ENCODE results near the gene DENND1A.
"Not testable (repeated sequence)": the region's sequence is repeated elsewhere in the genome, so short reads cannot be mapped to it uniquely, and the experiment has no call there.

The DENND1A gene

DNA sequence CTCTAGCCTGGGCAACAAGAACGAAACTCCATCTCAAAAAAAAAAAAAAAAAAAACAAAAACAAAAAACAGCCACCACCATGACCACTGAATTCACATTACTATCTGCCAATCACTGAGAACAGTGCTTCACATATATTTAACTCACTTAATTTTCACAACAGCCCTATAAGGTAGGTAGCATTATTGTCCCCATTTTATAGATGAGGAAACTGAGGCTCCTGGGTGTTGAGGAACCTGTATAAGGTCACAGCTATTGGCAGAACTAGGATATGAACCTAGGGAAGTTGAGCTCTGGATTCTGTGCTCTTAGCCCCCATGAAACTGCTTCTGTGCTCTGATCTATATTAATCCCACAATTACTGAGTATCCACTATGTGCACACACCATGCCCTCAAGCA is 290.2 kb downstream of the DENND1A start:
- ChIA-PET CTCF (no interaction called here), POLR2A (interaction anchor here (0.6 kb wide), 1 partner anchor 215 kb away, joined by 3 read pairs; no protein-coding TSS in a partner anchor)
- TF ChIP-seq CTCF (IDR thresholded peaks at IDR 0.05; ENCODE audit: control extremely low read depth, extremely low read depth, low read depth, missing control alignments), result no peak
- no peak for DNase-seq (ENCODE audit: extremely low spot score)

- ChIA-PET CTCF (interaction anchor here (0.6 to 1.5 kb wide), 5 partner anchors 19 to 403 kb away, joined by 3 to 5 read pairs (median 3); no protein-coding TSS in a partner anchor), POLR2A (no interaction called here)
- DNase-seq (ENCODE audit: extremely low spot score), result no peak
- no peak for TF ChIP-seq CTCF (IDR thresholded peaks at IDR 0.05; ENCODE audit: control extremely low read depth, extremely low read depth, low read depth, missing control alignments)
Observed at GRCh38 chr9:123637945-123638634, 291.8 kb downstream of the DENND1A start.

- ChIA-PET POLR2A (no interaction called here), CTCF (interaction anchor here (1.0 to 1.5 kb wide), 4 partner anchors 19 to 404 kb away, joined by 3 to 5 read pairs (median 4); no protein-coding TSS in a partner anchor)
- no peak for DNase-seq (ENCODE audit: extremely low spot score)
Observed at GRCh38 chr9:123637606-123637944, 292.4 kb downstream of the DENND1A start.

GRCh38 chr9:123636805-123637204 is 293.1 kb downstream of the DENND1A start:
- DNase-seq (ENCODE audit: extremely low spot score); POLR2A ChIA-PET: not testable (repeated sequence)
- CTCF ChIA-PET, result interaction anchor here (0.8 kb wide), 1 partner anchor 404 kb away, joined by 3 read pairs; no protein-coding TSS in a partner anchor

More at GRCh38 chr9:123637606-123637944, 292.4 kb downstream of the DENND1A start:
- TF ChIP-seq CTCF (IDR thresholded peaks at IDR 0.05; ENCODE audit: control extremely low read depth, extremely low read depth, low read depth, missing control alignments), result no peak

DNA sequence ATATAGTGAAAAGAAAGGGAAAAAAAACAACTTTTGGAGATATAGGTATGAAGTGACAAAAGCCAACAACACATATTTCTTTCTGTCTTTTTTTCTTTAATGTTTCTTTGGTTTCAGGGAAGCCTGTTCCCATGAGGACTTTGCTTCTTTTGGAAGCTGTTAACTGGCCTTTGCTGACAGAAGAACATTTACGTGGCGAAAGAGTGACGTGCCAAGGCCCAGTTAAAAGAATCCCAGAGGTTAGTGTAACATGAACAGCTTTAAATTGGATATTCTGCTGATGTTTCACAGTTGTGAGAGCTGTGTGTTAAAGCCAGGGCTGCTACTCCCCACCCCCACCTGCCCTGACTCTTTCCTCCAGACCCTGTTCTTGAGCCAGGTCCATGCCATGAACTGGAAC is 298.1 kb downstream of the DENND1A start:
- TF ChIP-seq CTCF (IDR thresholded peaks at IDR 0.05; ENCODE audit: control extremely low read depth, extremely low read depth, low read depth, missing control alignments), result no peak
- ChIA-PET POLR2A (no interaction called here), CTCF (interaction anchor here (0.9 to 1.7 kb wide), 2 partner anchors 38 to 301 kb away, joined by 3 to 4 read pairs; no protein-coding TSS in a partner anchor)

GRCh38 chr9:123630233-123630632 is 299.7 kb downstream of the DENND1A start:
- ChIA-PET CTCF (interaction anchor here (1.4 to 1.7 kb wide), 2 partner anchors 9 to 39 kb away, joined by 4 read pairs; no protein-coding TSS in a partner anchor), POLR2A (no interaction called here)
- no peak for DNase-seq (ENCODE audit: extremely low spot score)
- no peak for TF ChIP-seq CTCF (IDR thresholded peaks at IDR 0.05; ENCODE audit: control extremely low read depth, extremely low read depth, low read depth, missing control alignments)

More for the DNA sequence above, 298.1 kb downstream of the DENND1A start:
- no peak for DNase-seq (ENCODE audit: extremely low spot score)

GRCh38 chr9:123629531-123629930 is 300.4 kb downstream of the DENND1A start:
- CTCF ChIA-PET, result no interaction called here
- no peak for TF ChIP-seq CTCF (IDR thresholded peaks at IDR 0.05; ENCODE audit: control extremely low read depth, extremely low read depth, low read depth, missing control alignments)
- DNase-seq (ENCODE audit: extremely low spot score), result no peak
- POLR2A ChIA-PET, result no interaction called here

Data from GM10248 (cell line).